HepG2 (cell line): ENCODE results near the gene CLDND2. TPM values are rescaled to one million over a fixed set of nuclear protein-coding genes. Genes with fewer than 3 reads are reported as not detected.

Experiments
- CBX1 ChIP-seq: IDR thresholded peaks from one replicate; pipeline ENCODE4 v1.6.1; 2016; ENCODE audit warnings: antibody characterized with exemption, low read depth
- EP300 ChIP-seq, 3 experiments: sonication (generic) in 1 of 3; formaldehyde crosslinking in 1 of 3; IDR thresholded peaks; 2 replicates each; pipeline versions ENCODE4 v1.5.1 to v1.6.1; 2011 to 2020; ENCODE audit warnings: low read depth in 2 of 3, low read length in 2 of 3, borderline replicate concordance in 1 of 3, improper control_type of control experiment in 1 of 3, mild to moderate bottlenecking in 1 of 3, missing genetic modification reagents in 1 of 3, moderate library complexity in 1 of 3
- FOSL2 ChIP-seq: sonication (generic); formaldehyde crosslinking; IDR thresholded peaks from 2 replicates; pipeline ENCODE4 v1.4.0; 2020; ENCODE audit warnings: missing genetic modification reagents
- FOXP1 ChIP-seq, 2 experiments: fragments of 450-650 bp in 1 of 2; IDR thresholded peaks; 2 replicates each; pipeline ENCODE4 v1.6.1; 2017 to 2018; ENCODE audit warnings: antibody characterized with exemption in 1 of 2
- HIVEP1 ChIP-seq: sonication (generic); formaldehyde crosslinking; IDR thresholded peaks from 2 replicates; pipeline ENCODE4 v1.4.0; 2020; ENCODE audit warnings: mild to moderate bottlenecking, missing genetic modification reagents
- HOXA7 ChIP-seq: sonication (generic); formaldehyde crosslinking; IDR thresholded peaks from 2 replicates; pipeline ENCODE4 v1.8.1; 2022; ENCODE audit warnings: mild to moderate bottlenecking, missing genetic modification reagents, moderate library complexity
- HOXD1 ChIP-seq: sonication (generic); formaldehyde crosslinking; IDR thresholded peaks from 2 replicates; pipeline ENCODE4 v1.5.0; 2020; ENCODE audit warnings: missing genetic modification reagents
- MAFK ChIP-seq, 2 experiments: IDR thresholded peaks in 1 of 2; conservative IDR thresholded peaks in 1 of 2; 2 replicates each; pipeline ENCODE4 v1.6.1; 2011; ENCODE audit warnings: improper control_type of control experiment in 2 of 2, low read length in 2 of 2
- MLLT10 ChIP-seq: sonication (generic); formaldehyde crosslinking; IDR thresholded peaks from 2 replicates; pipeline ENCODE4 v1.4.0; 2020; ENCODE audit warnings: missing genetic modification reagents
- MLXIP ChIP-seq: sonication (generic); formaldehyde crosslinking; IDR thresholded peaks from 2 replicates; pipeline ENCODE4 v1.9.0; 2021; ENCODE audit warnings: missing genetic modification reagents, borderline replicate concordance
- MTA1 ChIP-seq: sonication (generic); formaldehyde crosslinking; IDR thresholded peaks from 2 replicates; pipeline ENCODE4 v1.4.0; 2020; ENCODE audit warnings: missing genetic modification reagents, mild to moderate bottlenecking, borderline replicate concordance
- MTA3 ChIP-seq: sonication (generic); formaldehyde crosslinking; IDR thresholded peaks from 2 replicates; pipeline ENCODE4 v1.4.0; 2020; ENCODE audit warnings: missing genetic modification reagents
- MXD4 ChIP-seq: IDR thresholded peaks from 2 replicates; pipeline ENCODE4 v1.6.1; 2016; ENCODE audit warnings: mild to moderate bottlenecking, missing biosample characterization, missing genetic modification reagents
- MYC ChIP-seq: sonication (generic); formaldehyde crosslinking; IDR thresholded peaks from 2 replicates; pipeline ENCODE4 v1.9.0; 2021; ENCODE audit warnings: missing genetic modification reagents, borderline replicate concordance
- NR3C1 ChIP-seq: sonication (generic); formaldehyde crosslinking; IDR thresholded peaks from 2 replicates; pipeline ENCODE4 v1.4.0; 2020; ENCODE audit warnings: missing genetic modification reagents
- PHF20 ChIP-seq: sonication (generic); formaldehyde crosslinking; IDR thresholded peaks from 2 replicates; pipeline ENCODE4 v1.5.0; 2020; ENCODE audit warnings: mild to moderate bottlenecking, missing genetic modification reagents
- PRPF4 ChIP-seq: fragments of 200-400 bp; formaldehyde crosslinking; IDR thresholded peaks from 2 replicates; pipeline ENCODE4 v1.6.1; 2016; ENCODE audit warnings: low read length, low read depth; ENCODE audit not compliant: poor library complexity, severe bottlenecking
- RFX1 ChIP-seq: fragments of 450-650 bp; IDR thresholded peaks from 2 replicates; pipeline ENCODE4 v1.6.1; 2017
- RXRB ChIP-seq: IDR thresholded peaks from 2 replicates; pipeline ENCODE4 v1.6.1; 2016; ENCODE audit warnings: borderline replicate concordance, missing genetic modification reagents, missing compliant biosample characterization
- SP140L ChIP-seq: sonication (generic); formaldehyde crosslinking; IDR thresholded peaks from 2 replicates; pipeline ENCODE4 v1.4.0; 2020; ENCODE audit warnings: missing genetic modification reagents, borderline replicate concordance
- TRIM22 ChIP-seq: fragments of 450-650 bp; IDR thresholded peaks from 2 replicates; pipeline ENCODE4 v1.6.1; 2017
- WIZ ChIP-seq: sonication (generic); formaldehyde crosslinking; IDR thresholded peaks from 2 replicates; pipeline ENCODE4 v1.5.1; 2020; ENCODE audit warnings: mild to moderate bottlenecking, missing genetic modification reagents
- ZFAT ChIP-seq: sonication (generic); formaldehyde crosslinking; conservative IDR thresholded peaks from 2 replicates; pipeline ENCODE4 v1.8.1; 2023; ENCODE audit warnings: missing genetic modification reagents, inconsistent platforms
- ZFP62 ChIP-seq: sonication (generic); formaldehyde crosslinking; IDR thresholded peaks from 2 replicates; pipeline ENCODE4 v1.4.0; 2020; ENCODE audit warnings: missing genetic modification reagents
- ZFX ChIP-seq: sonication (generic); formaldehyde crosslinking; IDR thresholded peaks from 2 replicates; pipeline ENCODE4 v1.4.0; 2020; ENCODE audit warnings: mild to moderate bottlenecking, low read depth, missing genetic modification reagents, moderate library complexity
- ZNF136 ChIP-seq: sonication (generic); formaldehyde crosslinking; IDR thresholded peaks from 2 replicates; pipeline ENCODE4 v1.8.1; 2022; ENCODE audit warnings: low read depth, mild to moderate bottlenecking, moderate library complexity, missing genetic modification reagents
- ZNF160 ChIP-seq: sonication (generic); formaldehyde crosslinking; IDR thresholded peaks from 2 replicates; pipeline ENCODE4 v1.8.0; 2022; ENCODE audit warnings: mild to moderate bottlenecking, inconsistent platforms, missing genetic modification reagents
- ZNF644 ChIP-seq: IDR thresholded peaks from 2 replicates; pipeline ENCODE4 v1.6.1; 2016; ENCODE audit warnings: low read depth
- ZNF660 ChIP-seq: sonication (generic); formaldehyde crosslinking; IDR thresholded peaks from 2 replicates; pipeline ENCODE4 v1.5.1; 2020; ENCODE audit warnings: mild to moderate bottlenecking, low read depth, missing genetic modification reagents, borderline replicate concordance
- ZNF841 ChIP-seq: sonication (generic); formaldehyde crosslinking; IDR thresholded peaks from 2 replicates; pipeline ENCODE4 v1.8.1; 2023; ENCODE audit warnings: missing genetic modification reagents, borderline replicate concordance
- polyA plus RNA-seq, 8 experiments: library from polyadenylated mRNA; depleted of rRNA in 3 of 8; stranded (reverse) in 7 of 8; unstranded in 1 of 8; fragments of >200 nt; fragmentation: Illumina TruSeq in 4 of 8; extraction: Trizol in 4 of 8; gene quantifications; 2 replicates each; pipeline versions ENCODE4 v1.2.1 to v1.2.3, GENCODE V29; 2011 to 2016; ENCODE audit warnings: low read depth in 4 of 8, missing spikeins in 1 of 8, mixed read lengths in 1 of 8; ENCODE audit not compliant: insufficient read depth in 1 of 8
- total RNA-seq, 5 experiments: library from RNA; depleted of rRNA; stranded (reverse); fragments of >200 nt; fragmentation: Illumina TruSeq; extraction: Trizol; gene quantifications; 2 replicates each; pipeline ENCODE4 v1.2.3, GENCODE V29; 2016; ENCODE audit warnings: low read depth in 1 of 5

The CLDND2 gene
- total and polyA plus RNA-seq, 2 of the 13 experiments (the other 11 are each of a cell fraction or from before 2014, with no cell fraction given), result 0.84 to 1.8 TPM

- TF ChIP-seq ZNF136 (no peak), FOXP1 (IDR thresholded peaks at IDR 0.05) (no peak), FOXP1 (CRISPR knock-in tag; IDR thresholded peaks at IDR 0.05) (no peak), ZNF841 (CRISPR knock-in tag) (no peak), MAFK (conservative IDR thresholded peaks at IDR 0.05 in 1 of 2, IDR thresholded peaks at IDR 0.05 in 1 of 2; ENCODE audit: low read length in 2 of 2) (no peak), WIZ (CRISPR knock-in tag) (no peak), ZNF644 (CRISPR knock-in tag) (no peak), ZNF660 (no peak), RFX1 (no peak), RXRB (CRISPR knock-in tag) (no peak), SP140L (CRISPR knock-in tag) (no peak), PHF20 (CRISPR knock-in tag) (0 out of 2 replicates have a peak, but pooled peaks have one; percentile 20), HOXA7 (CRISPR knock-in tag) (no peak), ZFAT (CRISPR knock-in tag) (no peak), NR3C1 (no peak), FOSL2 (CRISPR knock-in tag) (peak; percentile 22; the same call in 1 of the 2 replicates), HIVEP1 (CRISPR knock-in tag) (no peak), MTA1 (no peak), CBX1 (no peak), TRIM22 (no peak), ZFP62 (no peak), ZNF160 (no peak), EP300 (IDR thresholded peaks at IDR 0.05; ENCODE audit: low read depth in 2 of 2, low read length in 2 of 2) (no peak), EP300 (CRISPR knock-in tag; IDR thresholded peaks at IDR 0.05; ENCODE audit: borderline replicate concordance) (no peak), PRPF4 (no peak), MLLT10 (CRISPR knock-in tag) (no peak), ZFX (CRISPR knock-in tag) (no peak), MYC (CRISPR knock-in tag) (no peak), MLXIP (CRISPR knock-in tag) (no peak), HOXD1 (CRISPR knock-in tag) (no peak), MTA3 (no peak), MXD4 (CRISPR knock-in tag) (no peak)
Measured at GRCh38 chr19:51407511-51408131, 38.8 kb upstream of the CLDND2 start (continued).
